NCI-H128 (cell line): ENCODE data around the gene ZGPAT.
"Not testable (repeated sequence)": the region's sequence is repeated elsewhere in the genome, so short reads cannot be mapped to it uniquely, and the experiment has no call there.

Experiments
- DNase-seq: peaks from one replicate; lab custom pipeline; 2025; ENCODE audit not compliant: unreplicated experiment; lab: John Stamatoyannopoulos, UW

Gene ZGPAT, protein sequence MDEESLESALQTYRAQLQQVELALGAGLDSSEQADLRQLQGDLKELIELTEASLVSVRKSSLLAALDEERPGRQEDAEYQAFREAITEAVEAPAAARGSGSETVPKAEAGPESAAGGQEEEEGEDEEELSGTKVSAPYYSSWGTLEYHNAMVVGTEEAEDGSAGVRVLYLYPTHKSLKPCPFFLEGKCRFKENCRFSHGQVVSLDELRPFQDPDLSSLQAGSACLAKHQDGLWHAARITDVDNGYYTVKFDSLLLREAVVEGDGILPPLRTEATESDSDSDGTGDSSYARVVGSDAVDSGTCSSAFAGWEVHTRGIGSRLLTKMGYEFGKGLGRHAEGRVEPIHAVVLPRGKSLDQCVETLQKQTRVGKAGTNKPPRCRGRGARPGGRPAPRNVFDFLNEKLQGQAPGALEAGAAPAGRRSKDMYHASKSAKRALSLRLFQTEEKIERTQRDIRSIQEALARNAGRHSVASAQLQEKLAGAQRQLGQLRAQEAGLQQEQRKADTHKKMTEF

GRCh38 chr20:63707558-63708300 is at the start of gene ZGPAT, which contains the start of gene ARFRP1:
ZGPAT (plus strand) TSS chr20:63708039; CDS start chr20:63708581, 542 bp downstream.
ARFRP1 (minus strand) TSS chr20:63707976; CDS start chr20:63707091, 885 bp downstream.
- DNase-seq: peak; percentile 65

DNA sequence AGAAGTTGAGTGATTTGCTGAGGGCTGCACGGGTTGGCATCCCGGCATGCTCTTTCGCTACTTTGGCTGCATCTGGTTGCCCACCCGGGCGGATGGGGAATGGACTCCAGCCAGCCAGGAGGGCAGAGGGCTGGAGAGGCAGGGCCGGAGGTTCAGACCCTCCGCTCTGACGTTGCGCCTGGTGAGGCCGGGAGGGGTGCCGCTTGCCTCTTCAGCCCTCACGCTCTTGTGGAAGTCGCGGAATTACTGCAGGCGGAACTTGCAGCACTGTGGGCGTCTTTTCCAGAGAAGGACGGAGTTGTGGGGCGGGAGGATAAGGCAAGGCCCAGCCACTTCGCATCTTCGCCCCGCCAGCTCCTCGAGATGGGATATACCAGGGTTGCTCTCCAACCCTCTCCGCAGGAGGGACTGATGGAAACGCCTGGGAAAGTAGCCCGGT is 49.1 kb upstream of the ZGPAT start:
- no peak for DNase-seq

DNA sequence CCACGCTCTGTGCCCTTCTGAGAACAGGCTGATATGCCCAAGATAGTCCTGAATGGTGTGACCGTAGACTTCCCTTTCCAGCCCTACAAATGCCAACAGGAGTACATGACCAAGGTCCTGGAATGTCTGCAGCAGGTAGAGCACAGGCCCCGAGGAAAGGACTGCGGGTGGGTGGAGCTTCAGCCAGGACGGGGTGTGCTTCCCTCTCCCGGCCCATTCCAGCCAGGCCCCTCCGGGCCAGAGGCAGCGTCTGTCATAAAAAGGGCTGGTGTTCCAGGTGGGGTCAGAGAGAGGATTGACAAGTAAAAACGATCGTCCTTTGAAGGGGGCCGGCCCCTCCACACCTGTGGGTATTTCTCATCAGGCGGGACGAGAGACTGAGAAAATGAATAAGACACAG is 48.5 kb upstream of the ZGPAT start:
- DNase-seq: no peak

DNA sequence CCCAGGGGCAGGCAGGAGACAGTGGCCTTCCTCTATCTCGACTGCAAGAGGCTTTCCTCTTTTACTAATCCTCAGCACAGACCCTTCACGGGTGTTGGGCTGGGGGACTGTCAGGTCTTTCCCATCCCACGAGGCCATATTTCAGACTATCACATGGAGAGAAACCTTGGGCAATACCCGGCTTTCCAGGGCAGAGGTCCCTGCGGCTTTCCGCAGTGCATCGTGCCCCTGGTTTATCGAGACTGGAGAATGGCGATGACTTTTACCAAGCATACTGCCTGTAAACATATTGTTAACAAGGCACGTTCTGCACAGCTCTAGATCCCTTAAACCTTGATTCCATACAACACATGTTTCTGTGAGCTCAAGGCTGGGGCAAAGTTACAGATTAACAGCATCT is 47.7 kb upstream of the ZGPAT start:
- DNase-seq: not testable (repeated sequence)

DNA sequence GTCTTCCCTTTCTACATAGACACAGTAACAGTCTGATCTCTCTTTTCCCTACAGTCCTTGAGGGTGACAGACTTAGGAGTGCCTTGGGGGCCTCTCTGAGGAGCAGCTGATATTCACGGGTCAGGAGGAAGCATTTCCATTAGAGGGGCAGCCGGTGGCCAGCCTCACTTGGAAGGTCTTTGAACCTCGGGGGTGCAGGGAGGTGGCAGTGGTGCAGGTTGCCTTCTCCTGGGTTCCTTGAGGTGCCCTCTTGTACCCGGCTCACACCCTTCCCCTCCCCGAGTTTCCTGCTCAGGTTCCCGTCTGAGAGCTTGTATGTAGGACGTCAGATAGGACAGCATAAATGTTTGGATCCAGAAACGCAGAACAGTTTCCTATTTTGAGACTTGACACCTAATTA is 47.2 kb upstream of the ZGPAT start:
- no peak for DNase-seq

GRCh38 chr20:63661108-63661507 is 46.7 kb upstream of the ZGPAT start:
- no peak for DNase-seq

DNA sequence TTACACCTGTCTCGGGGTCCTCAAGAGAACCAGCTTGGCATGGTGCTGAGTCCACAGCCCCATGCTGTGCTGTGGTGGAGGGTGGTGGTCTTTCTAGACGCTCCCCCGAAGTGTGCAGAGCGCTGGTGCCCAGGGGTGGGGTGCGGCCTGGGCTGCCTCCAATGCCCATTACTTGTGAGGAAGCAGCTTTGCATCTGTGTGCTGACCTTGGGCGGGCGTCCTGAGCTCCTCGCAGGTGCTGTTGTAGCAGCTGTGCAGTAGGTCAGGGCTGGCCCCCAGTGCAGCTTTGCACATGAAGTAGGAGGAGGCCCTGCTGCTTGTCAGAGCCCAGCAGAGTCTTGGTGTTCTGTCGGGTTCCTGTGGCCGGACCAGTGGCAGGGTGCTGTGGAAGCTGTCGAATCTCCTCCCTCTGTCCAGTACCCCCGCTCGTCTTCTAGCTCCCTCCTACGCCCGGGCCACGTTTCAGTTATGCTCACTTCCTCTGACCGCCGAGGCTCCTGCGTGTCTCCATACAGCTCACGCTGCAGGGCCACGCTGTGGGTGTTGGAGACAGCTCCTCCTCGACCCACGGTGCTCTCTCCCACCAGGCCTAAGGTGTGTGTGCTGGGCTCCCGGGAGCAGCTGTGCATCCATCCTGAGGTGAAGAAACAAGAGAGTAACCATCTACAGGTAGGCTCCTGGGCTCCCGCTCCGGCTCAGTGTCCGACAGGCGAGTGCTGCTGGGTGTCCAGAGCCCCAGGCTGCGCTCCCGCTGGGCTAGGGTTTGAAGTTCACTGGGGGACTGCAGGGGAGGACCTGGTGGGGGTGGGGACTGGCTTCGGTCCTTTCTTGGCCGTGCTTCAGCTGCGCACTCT is 45.7 kb upstream of the ZGPAT start:
- no peak for DNase-seq

DNA sequence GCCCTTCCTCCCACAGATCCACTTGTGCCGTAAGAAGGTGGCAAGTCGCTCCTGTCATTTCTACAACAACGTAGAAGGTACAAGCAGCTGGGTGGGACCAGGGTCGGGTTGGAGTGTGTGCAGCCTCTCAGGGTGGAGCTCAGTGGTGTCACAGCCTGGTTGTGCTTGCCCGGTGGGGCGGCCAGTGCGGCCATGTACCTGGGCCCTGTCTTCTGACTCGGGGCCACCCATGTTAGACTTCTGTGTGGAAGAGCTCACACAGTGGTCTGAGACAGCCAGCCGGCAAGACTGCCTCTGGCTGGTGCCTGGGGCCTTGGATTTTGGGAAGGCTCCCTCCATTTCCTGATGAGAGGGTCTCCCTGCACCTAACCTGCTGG is 45.0 kb upstream of the ZGPAT start:
- DNase-seq: no peak

DNA sequence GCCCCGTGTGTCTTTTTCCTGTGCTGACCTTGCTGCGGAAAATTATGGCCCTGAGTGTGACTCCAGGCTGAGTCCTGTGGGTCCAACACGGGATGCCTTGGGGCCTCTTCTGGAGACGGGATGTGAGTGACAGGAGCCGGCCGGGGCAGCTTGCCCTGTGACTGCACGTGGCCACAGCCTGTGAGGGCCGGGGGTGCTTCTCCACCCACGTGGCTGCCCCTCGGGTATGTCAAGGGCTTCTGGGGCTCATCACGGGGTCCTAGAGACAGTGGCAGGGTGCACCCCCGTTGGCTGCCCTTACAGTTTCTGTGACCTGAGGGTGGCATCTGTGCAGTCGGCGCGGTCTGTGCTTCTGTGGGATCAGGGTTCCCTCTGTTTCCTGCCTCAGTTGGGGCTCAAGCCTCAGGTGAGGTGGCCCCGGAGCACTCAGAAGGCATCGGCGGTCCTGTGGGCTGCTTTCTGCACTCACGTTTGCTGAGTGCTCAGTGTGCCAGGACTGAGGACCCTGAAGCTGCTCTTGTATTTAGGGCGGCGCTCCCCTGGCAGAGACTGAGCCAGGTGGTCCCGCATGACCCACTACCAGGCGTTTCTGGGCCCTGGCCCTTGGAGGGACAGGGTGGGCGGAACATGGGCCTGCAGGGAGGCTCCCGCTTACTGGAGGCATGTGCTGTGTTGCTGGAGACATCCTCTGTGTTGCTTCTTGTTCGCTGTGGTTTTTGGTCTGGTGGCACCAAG is 44.3 kb upstream of the ZGPAT start:
- no peak for DNase-seq

DNA sequence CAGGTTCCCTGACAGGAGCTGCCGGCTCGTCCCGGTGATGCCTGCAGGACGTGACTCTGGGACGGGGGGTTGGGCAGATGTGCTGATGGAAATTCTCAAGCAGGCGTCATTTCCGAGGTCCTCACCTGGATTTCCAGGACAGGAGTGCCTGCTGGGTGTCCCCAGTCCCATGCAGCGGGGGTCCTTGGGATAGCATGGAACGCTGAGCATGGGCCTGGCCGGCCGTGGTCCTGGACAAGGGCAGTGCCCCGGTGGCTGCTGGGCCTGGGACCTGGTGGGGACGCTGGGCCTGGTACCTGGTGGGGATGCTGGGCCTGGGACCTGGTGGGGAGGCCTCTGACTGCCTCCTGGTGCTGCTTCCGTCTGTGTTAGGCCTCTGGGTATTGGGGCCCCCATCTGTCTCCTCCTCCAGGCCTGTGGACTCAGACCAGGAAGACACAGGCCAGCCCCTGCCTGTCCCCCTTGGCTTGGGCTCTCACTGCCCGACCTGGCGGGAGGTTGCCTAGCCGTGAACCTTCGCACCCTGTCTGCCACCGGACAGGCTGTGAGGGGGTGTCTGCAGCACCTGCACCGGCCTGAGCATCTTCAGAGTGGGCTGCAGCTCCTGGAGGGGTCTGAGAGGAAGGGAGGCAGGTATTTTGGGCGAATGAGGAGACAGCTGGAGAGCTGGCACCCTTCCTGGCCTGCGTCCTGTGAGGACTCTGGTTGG is 43.5 kb upstream of the ZGPAT start:
- DNase-seq: no peak

- DNase-seq: no peak
Observed at GRCh38 chr20:63664861-63665594, 42.8 kb upstream of the ZGPAT start.

- DNase-seq: no peak
Observed at GRCh38 chr20:63665708-63666107, 42.1 kb upstream of the ZGPAT start.

DNA sequence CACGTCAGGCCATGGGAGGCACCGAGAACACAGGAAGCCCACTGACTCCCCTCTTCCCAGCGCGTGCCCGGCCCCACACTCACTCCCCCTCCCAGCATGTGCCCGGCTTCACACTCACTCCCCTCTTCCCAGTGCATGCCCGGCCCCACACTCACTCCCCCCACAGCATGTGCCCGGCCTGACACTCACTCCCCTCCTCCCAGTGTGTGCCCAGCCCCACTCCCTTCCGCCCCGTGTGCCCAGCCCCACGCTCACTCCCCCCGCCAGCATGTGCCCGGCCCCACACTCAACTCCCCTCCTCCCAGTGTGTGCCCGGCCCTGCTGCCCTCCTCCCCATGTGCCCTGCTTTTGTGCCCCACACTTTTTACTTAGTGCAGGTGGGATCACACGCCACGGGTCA is 40.0 kb upstream of the ZGPAT start:
- DNase-seq: no peak

- DNase-seq: no peak
Observed at GRCh38 chr20:63668351-63668750, 39.5 kb upstream of the ZGPAT start.

- DNase-seq: not testable (repeated sequence)
Observed at GRCh38 chr20:63671695-63672094, 36.1 kb upstream of the ZGPAT start.

- DNase-seq: no peak
Observed at GRCh38 chr20:63672666-63673065, 35.2 kb upstream of the ZGPAT start.

GRCh38 chr20:63673951-63674350 is 33.9 kb upstream of the ZGPAT start:
- DNase-seq: no peak

DNA sequence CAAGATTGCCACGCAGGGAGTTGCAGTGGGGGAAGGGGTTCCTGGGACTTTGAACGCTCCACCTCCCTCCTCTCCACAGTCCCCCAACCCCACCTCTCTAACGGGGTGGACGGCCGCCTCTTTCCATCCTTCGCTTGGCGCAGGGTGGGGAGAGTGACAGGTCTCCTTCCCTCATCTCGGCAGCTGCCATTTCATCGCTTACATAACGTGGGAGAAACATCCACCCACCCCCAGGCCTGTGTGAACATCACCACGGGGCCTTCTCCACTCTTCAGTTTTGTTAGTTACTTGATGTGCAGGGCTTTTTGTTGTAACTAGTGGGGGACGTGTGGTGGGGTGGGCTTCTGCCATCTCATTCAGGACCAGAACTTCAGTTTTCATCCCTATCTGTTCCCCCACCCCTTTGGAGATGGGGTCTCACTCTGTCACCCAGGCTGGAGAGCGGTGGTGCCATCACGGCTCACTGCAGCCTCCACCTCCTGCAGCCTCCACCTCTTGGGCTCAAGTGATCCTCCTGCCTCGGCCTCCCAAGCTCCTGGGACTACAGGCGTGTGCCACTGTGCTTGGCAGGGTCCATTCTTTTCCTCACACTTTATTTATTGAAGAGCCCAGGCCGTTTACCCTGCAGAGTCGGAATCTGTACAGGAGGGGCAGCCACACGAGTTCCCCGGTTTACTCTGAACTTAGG is 32.0 kb upstream of the ZGPAT start:
- DNase-seq: no peak

DNA sequence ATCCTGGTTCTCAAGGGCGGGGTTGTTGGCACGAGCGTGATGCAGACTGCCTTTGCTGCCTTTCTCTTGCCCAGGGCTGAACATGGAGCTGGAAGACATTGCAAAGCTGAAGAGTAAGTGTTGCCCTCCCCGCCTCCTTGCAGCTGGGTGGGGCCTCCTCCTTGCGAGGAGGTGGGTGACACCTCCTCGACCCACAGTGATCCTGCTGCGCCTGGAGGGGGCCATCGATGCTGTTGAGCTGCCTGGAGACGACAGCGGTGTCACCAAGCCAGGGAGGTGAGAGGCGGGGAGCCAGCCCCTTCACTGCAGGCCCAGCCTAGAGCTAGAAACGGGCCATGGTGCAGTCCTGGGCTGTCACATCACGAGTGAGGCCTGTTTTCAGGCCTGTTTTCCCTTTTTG is 29.8 kb upstream of the ZGPAT start:
- no peak for DNase-seq
